GM12878 (cell line): ENCODE results near the gene DNPEP. TPM values are rescaled to one million over a fixed set of nuclear protein-coding genes. Genes with fewer than 3 reads are reported as not detected.
"Not testable (repeated sequence)": the region's sequence is repeated elsewhere in the genome, so short reads cannot be mapped to it uniquely, and the experiment has no call there.

Experiments
- ATAC-seq: fragments of 200-7000 bp; cut with Tn5 transposase; 3 replicates; pipeline ENCODE4 v1.9.1; 2020; ENCODE audit warnings: mild to moderate bottlenecking, moderate library complexity
- BruUV-seq: library from RNA; stranded (reverse); fragments of 400-500 nt; replicated peaks from 2 replicates; lab custom pipeline; 2021; lab: Mats Ljungman, UMichigan
- CTCF ChIA-PET: fragments of 300-600 bp; sonication (Branson Sonifier 250); formaldehyde crosslinking; extraction: SDS; loops from one replicate; lab custom pipeline; 2021; ENCODE audit warnings: inconsistent platforms; lab: Yijun Ruan, JAX
- POLR2A ChIA-PET: fragments of 350-600 bp; formaldehyde crosslinking; extraction: SDS; loops from one replicate; lab custom pipeline; 2021; ENCODE audit warnings: inconsistent platforms; lab: Charles Lee
- RAD21 ChIA-PET: fragments of 300-600 bp; sonication (Branson Sonifier 250); formaldehyde crosslinking; loops from one replicate; lab custom pipeline; 2023; ENCODE audit warnings: antibody characterized with exemption; ENCODE audit not compliant: unreplicated experiment; lab: Charles Lee
- SMC1A ChIA-PET: fragments of 300-600 bp; sonication (Branson Sonifier 250); formaldehyde crosslinking; loops from one replicate; lab custom pipeline; 2023; ENCODE audit not compliant: unreplicated experiment, uncharacterized antibody; lab: Charles Lee
- DNase-seq: peaks from one replicate; pipeline ENCODE4 v3.0.0-alpha.2; 2011; ENCODE audit warnings: low read depth, low spot score
- FAIRE-seq: peaks from 3 replicates; lab custom pipeline; 2011; peaks lifted over from hg19 to GRCh38; lab: Jason Lieb, UNC
- H2AFZ ChIP-seq: 2 replicates; pipeline ENCODE4 v1.6.0; 2011; ENCODE audit warnings: low read depth, low read length, control low read depth; ENCODE audit not compliant: control insufficient read depth
- H3K27ac ChIP-seq: 2 replicates; pipeline ENCODE4 v1.5.1; 2011; ENCODE audit warnings: control low read depth; ENCODE audit not compliant: control insufficient read depth, insufficient read depth
- H3K27me3 ChIP-seq, 2 experiments: replicated peaks in 1 of 2; 2 replicates each; pipeline versions ENCODE4 v1.6.0 to v1.6.1; 2011; ENCODE audit warnings: low read length in 1 of 2; ENCODE audit not compliant: control insufficient read depth in 2 of 2, insufficient read depth in 2 of 2
- H3K36me3 ChIP-seq, 2 experiments: 2 replicates each; pipeline ENCODE4 v1.5.1; 2011; ENCODE audit warnings: low read length in 1 of 2; ENCODE audit not compliant: control insufficient read depth in 2 of 2, insufficient read depth in 2 of 2
- H3K4me1 ChIP-seq: 2 replicates; pipeline ENCODE4 v1.6.1; 2011; ENCODE audit warnings: mild to moderate bottlenecking, low read length, moderate library complexity, mixed read lengths; ENCODE audit not compliant: control insufficient read depth, insufficient read depth
- H3K4me2 ChIP-seq: 2 replicates; pipeline ENCODE4 v1.6.0; 2011; ENCODE audit warnings: control low read depth; ENCODE audit not compliant: control insufficient read depth, insufficient read depth
- H3K4me3 ChIP-seq: fragments of 200-600 bp; sonication (generic); 2 replicates; pipeline ENCODE4 v1.5.1; 2016
- H3K79me2 ChIP-seq: 2 replicates; pipeline ENCODE4 v1.6.0; 2011; ENCODE audit warnings: low read length; ENCODE audit not compliant: control insufficient read depth, insufficient read depth
- H3K9ac ChIP-seq: 2 replicates; pipeline ENCODE4 v1.8.0; 2011; ENCODE audit warnings: low read length, control low read depth, mixed read lengths; ENCODE audit not compliant: control insufficient read depth, insufficient read depth
- H3K9me3 ChIP-seq: replicated peaks from 3 replicates; pipeline ENCODE4 v1.5.1; 2011; ENCODE audit warnings: mild to moderate bottlenecking, low read length; ENCODE audit not compliant: control insufficient read depth, insufficient read depth
- H4K20me1 ChIP-seq: 2 replicates; pipeline ENCODE4 v1.6.0; 2011; ENCODE audit not compliant: control insufficient read depth, insufficient read depth
- CBX5 ChIP-seq: sonication (generic); IDR thresholded peaks from 2 replicates; pipeline ENCODE4 v1.6.1; 2016; ENCODE audit warnings: low read depth, moderate library complexity, mild to moderate bottlenecking, inconsistent platforms
- CHD2 ChIP-seq: IDR thresholded peaks from 2 replicates; pipeline ENCODE4 v1.6.1; 2011; ENCODE audit warnings: low read depth, low read length, improper control_type of control experiment, borderline replicate concordance
- GABPA ChIP-seq: IDR thresholded peaks from 2 replicates; pipeline ENCODE4 v1.6.1; 2014; ENCODE audit warnings: antibody characterized with exemption, low read depth, mild to moderate bottlenecking, inconsistent platforms
- HDAC2 ChIP-seq: fragments of 200-600 bp; sonication (generic); IDR thresholded peaks from 2 replicates; pipeline ENCODE4 v1.6.1; 2017
- IRF5 ChIP-seq: fragments of 450-650 bp; IDR thresholded peaks from 2 replicates; pipeline ENCODE4 v1.6.1; 2017; ENCODE audit warnings: borderline replicate concordance
- KAT2A ChIP-seq: conservative IDR thresholded peaks from 2 replicates; pipeline ENCODE4 v1.6.1; 2011; ENCODE audit warnings: low read depth, low read length; ENCODE audit not compliant: control insufficient read depth
- NR2C2 ChIP-seq: IDR thresholded peaks from 2 replicates; pipeline ENCODE4 v1.6.1; 2011; ENCODE audit warnings: borderline replicate concordance, low read depth; ENCODE audit not compliant: control insufficient read depth, insufficient read length
- RAD51 ChIP-seq: fragments of 450-650 bp; IDR thresholded peaks from 2 replicates; pipeline ENCODE4 v1.6.1; 2016; ENCODE audit warnings: moderate library complexity, mild to moderate bottlenecking, inconsistent platforms
- SKIL ChIP-seq: fragments of 450-650 bp; IDR thresholded peaks from 2 replicates; pipeline ENCODE4 v1.6.1; 2017; ENCODE audit warnings: mild to moderate bottlenecking, low read depth, inconsistent platforms; ENCODE audit not compliant: poor library complexity, severe bottlenecking
- USF2 ChIP-seq: IDR thresholded peaks from 2 replicates; pipeline ENCODE4 v1.6.1; 2011; ENCODE audit warnings: low read depth, low read length, improper control_type of control experiment, borderline replicate concordance
- WGBS: methylation state at CpG from one replicate; pipeline ENCODE4 v1.1.6; 2016; ENCODE audit warnings: low lambda C conversion rate; ENCODE audit not compliant: insufficient replicate concordance, insufficient coverage; ENCODE audit errors: missing lambda C conversion rate; 5-methylcytosine and 5-hydroxymethylcytosine counted together
- in situ Hi-C: fragments of 300-500 bp; cut with MboI; formaldehyde crosslinking; loops from 9 replicates; pipeline ENCODE4 v1.14.3; 2018; ENCODE audit warnings: mixed read lengths
- intact Hi-C: fragments of 100-400 bp; cut with micrococcal nuclease; formaldehyde crosslinking; loops from one replicate; pipeline ENCODE4 v1.14.2; 2022; ENCODE audit not compliant: unreplicated experiment
- polyA plus RNA-seq, 11 experiments: library from polyadenylated mRNA; depleted of rRNA in 4 of 11; unstranded in 6 of 11; stranded (reverse) in 5 of 11; fragments of >200 nt; fragmentation: Nextera tagmentation in 4 of 11; fragmentation: Illumina TruSeq in 1 of 11; extraction: Ambion mirVana in 4 of 11; extraction: Trizol in 1 of 11; gene quantifications; 1 replicate in 1 of 11; 2 replicates in 10 of 11; pipeline versions ENCODE4 v1.2.1 to v1.2.3, GENCODE V29; 2011 to 2016; ENCODE audit warnings: inconsistent platforms in 2 of 11, missing spikeins in 2 of 11, low read depth in 1 of 11
- total RNA-seq, 4 experiments: library from RNA; depleted of rRNA in 3 of 4; stranded (reverse); fragments of >200 nt in 3 of 4; fragmentation: Illumina TruSeq in 1 of 4; extraction: Trizol in 1 of 4; gene quantifications; 2 replicates each; pipeline versions ENCODE4 v1.2.1 to v1.2.3, GENCODE V29; 2013 to 2021

The DNPEP gene
- total and polyA plus RNA-seq, 10 of the 15 experiments (the other 5 are each of a cell fraction or from before 2014, with no cell fraction given), result 33.1 to 82.0 (median 64.1) TPM

- RAD21 ChIA-PET, H3K4me2 ChIP-seq, H2AFZ ChIP-seq, H3K4me1 ChIP-seq, POLR2A ChIA-PET, H3K36me3 ChIP-seq, H3K4me3 ChIP-seq, H4K20me1 ChIP-seq, BruUV-seq, H3K27ac ChIP-seq, in situ Hi-C loops, ATAC-seq, H3K9me3 ChIP-seq, H3K27me3 ChIP-seq, DNase-seq, H3K79me2 ChIP-seq, FAIRE-seq, intact Hi-C loops, H3K9ac ChIP-seq, SMC1A ChIA-PET: not testable (repeated sequence)
- CTCF ChIA-PET, result interaction anchor here (0.9 kb wide), 1 partner anchor 14 kb away, joined by 3 read pairs; no protein-coding TSS in a partner anchor
- WGBS, result 2% methylated on average over 4 of the region's 5 CpGs
These were observed 19.6 kb upstream of the DNPEP start for GRCh38 chr2:219407343-219407742.

GRCh38 chr2:219406861-219407230 is 19.1 kb upstream of the DNPEP start:
- Histone ChIP-seq H3K36me3 (no peaks in the 10 kb centered on the region), H3K9ac (no peak overlapping the region), H2AFZ (no peak overlapping the region), H4K20me1 (no peaks in the 10 kb centered on the region), H3K79me2 (no peaks in the 10 kb centered on the region), H3K4me3 (no peak overlapping the region), H3K4me1 (no peaks in the 10 kb centered on the region), H3K27ac (no peak overlapping the region), H3K4me2 (no peak overlapping the region), H3K27me3 (peaks cover 0 to 2% of the 10 kb centered on the region in 2 experiments; a peak in 2 of 4 replicates), H3K9me3 (no peaks in the 10 kb centered on the region)
- 9% methylated on average over 3 of the region's 3 CpGs for WGBS
- ATAC-seq, result no peak
- CTCF ChIA-PET, result no interaction called here
- POLR2A ChIA-PET, result no interaction called here
- SMC1A ChIA-PET, result no interaction called here
- in situ Hi-C loops, result no loop called here
- intact Hi-C loops, result no loop called here
- no TSS peak for BruUV-seq
- DNase-seq, result no peak
- RAD21 ChIA-PET, result no interaction called here
- FAIRE-seq, result no peak
- no peak for TF ChIP-seq HDAC2
- TF ChIP-seq NR2C2, result no peak
- no peak for TF ChIP-seq SKIL
- TF ChIP-seq GABPA, result no peak
- no peak for TF ChIP-seq USF2
- TF ChIP-seq CHD2, result no peak
- no peak for TF ChIP-seq KAT2A
- TF ChIP-seq RAD51, result no peak
- TF ChIP-seq IRF5, result no peak
- no peak for TF ChIP-seq CBX5
